Endothelial cell of umbilical vein (primary cell): ENCODE measurements around the gene QRICH2.

Experiments used
- POLR2A ChIP-seq: IDR thresholded peaks from 2 replicates; pipeline ENCODE4 v1.6.1; 2012; ENCODE audit warnings: low read depth, mild to moderate bottlenecking, control low read depth, low read length
- POLR2AphosphoS5 ChIP-seq: IDR thresholded peaks from 2 replicates; pipeline ENCODE4 v1.6.1; 2012; ENCODE audit warnings: low read depth, mild to moderate bottlenecking, control low read depth, low read length, moderate library complexity; ENCODE audit not compliant: insufficient read depth
- TF ChIP-seq, protein P1 (sequence below), 2 donors: IDR thresholded peaks; 1 replicate in 1 of 2; 2 replicates in 1 of 2; pipeline ENCODE4 v1.5.1; 2011; ENCODE audit warnings: low read length in 2 of 2, mild to moderate bottlenecking in 2 of 2, moderate library complexity in 2 of 2, control low read depth in 1 of 2, inconsistent platforms in 1 of 2, low read depth in 1 of 2; ENCODE audit not compliant: insufficient read depth in 1 of 2; ENCODE audit errors: extremely low read depth in 1 of 2

GRCh38 chr17:76262732-76263344 is 45.2 kb downstream of the QRICH2 start:
- TF ChIP-seq, protein P1, sequence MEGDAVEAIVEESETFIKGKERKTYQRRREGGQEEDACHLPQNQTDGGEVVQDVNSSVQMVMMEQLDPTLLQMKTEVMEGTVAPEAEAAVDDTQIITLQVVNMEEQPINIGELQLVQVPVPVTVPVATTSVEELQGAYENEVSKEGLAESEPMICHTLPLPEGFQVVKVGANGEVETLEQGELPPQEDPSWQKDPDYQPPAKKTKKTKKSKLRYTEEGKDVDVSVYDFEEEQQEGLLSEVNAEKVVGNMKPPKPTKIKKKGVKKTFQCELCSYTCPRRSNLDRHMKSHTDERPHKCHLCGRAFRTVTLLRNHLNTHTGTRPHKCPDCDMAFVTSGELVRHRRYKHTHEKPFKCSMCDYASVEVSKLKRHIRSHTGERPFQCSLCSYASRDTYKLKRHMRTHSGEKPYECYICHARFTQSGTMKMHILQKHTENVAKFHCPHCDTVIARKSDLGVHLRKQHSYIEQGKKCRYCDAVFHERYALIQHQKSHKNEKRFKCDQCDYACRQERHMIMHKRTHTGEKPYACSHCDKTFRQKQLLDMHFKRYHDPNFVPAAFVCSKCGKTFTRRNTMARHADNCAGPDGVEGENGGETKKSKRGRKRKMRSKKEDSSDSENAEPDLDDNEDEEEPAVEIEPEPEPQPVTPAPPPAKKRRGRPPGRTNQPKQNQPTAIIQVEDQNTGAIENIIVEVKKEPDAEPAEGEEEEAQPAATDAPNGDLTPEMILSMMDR (IDR thresholded peaks at IDR 0.05; ENCODE audit: extremely low read depth in 1 of 2, insufficient read depth in 1 of 2, low read depth in 1 of 2, low read length in 2 of 2) = no peak
- TF ChIP-seq POLR2A = no peak
- TF ChIP-seq POLR2AphosphoS5 = no peak
